Measurements from ENCODE around the gene CACNA1A.
"Not testable (repeated sequence)": the region's sequence is repeated elsewhere in the genome, so short reads cannot be mapped to it uniquely, and the experiment has no call there.

CACNA1A gene

DNA sequence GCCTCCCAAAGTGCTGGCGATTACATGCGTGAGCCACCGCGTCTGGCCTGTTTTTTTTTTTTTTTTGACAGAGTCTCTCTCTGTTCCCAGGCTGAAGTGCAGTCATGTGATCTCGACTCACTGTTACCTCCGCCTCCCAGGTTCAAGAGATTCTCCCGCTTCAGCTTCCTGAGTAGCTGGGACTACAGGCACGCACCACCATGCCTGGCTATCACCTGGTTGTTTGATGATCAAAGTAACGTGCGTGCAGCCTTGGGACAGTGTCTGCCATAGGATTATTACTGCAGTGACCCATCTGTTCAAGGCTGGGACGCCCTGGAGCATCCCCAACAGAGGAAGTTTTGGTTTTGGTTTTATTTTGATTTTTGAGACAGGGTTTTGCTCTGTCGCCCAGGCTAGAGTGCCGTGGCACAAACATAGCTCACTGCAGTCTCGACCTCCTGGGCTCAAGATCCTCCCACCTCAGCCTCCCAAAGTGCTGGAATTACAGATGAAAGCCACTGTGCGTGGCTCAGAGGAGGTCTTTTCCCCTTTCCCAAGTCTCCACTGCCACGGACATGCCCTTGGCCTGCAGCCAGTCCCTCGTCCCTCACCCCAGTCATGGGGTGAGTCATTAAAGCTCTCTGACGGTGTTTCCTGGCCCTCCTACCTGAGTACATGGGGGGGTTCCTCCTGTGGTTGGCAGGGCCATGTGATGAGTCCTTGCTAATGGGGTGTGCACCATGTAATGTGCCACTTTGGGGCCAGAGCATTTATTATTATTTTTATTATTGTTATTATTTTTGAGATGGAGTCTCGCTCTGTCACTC lies 290.5 kb downstream of the CACNA1A start:
- DNase-seq = no peak

DNA sequence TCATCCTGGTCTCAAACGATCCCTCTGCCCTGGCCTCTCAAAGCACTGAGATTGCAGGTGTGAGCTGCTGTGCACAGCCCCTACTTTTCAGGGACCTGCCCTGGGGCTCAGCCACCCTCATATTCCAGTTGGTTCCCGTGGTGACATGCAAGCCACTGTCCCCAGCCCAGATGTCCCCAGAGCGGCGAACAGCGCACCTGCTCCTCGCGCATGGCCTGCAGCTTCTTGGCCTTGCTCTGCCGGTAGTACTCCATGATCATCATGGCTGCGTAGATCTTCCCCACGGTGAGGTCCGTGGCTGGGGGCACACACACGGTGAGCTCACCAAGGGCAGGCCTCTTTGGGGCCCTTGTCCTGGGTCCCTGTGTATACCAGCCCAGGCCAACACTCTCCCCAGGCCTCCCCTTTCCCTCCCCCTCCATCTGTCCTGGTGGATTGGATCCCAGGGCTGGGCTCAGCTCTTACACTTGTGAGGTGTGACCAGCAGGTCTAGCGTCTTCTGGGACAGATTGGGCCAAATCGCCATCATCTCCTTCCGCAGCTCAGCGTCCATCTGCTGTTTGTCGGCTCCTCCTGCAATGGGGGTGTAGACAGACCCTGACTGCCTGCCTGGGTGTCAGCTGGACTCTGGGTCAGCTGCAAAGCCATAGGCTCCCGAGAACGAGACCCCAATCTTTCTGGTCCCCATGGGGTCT lies 292.1 kb downstream of the CACNA1A start:
- no peak for DNase-seq

DNA sequence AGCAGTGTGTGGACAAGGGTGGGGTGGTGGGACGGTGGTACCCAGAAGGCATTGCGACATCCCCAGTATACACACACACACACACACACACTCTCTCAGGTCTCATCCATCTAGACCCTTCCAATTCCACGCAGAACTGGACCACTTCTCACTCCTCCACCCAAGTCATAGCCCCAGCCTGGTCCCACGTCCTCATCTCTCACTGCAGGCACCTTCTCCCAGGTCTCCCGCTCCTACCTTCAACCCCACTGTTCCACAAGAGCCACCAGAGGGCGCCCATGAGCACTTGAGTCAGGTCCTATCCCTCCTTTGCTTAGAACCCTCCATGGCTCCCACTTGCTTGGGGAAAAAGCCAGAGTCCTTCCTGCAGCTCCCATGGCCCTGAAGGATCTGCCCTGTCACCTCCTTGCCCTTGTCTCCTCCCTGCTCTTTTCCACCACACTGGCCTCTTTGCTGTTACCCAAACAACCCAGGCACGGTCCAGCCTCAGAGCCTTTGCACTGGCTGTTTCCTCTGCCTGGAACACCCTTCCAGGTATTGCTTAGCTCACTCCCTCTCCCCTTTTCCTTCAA lies 293.4 kb downstream of the CACNA1A start:
- peak; percentile 40 for DNase-seq

DNA sequence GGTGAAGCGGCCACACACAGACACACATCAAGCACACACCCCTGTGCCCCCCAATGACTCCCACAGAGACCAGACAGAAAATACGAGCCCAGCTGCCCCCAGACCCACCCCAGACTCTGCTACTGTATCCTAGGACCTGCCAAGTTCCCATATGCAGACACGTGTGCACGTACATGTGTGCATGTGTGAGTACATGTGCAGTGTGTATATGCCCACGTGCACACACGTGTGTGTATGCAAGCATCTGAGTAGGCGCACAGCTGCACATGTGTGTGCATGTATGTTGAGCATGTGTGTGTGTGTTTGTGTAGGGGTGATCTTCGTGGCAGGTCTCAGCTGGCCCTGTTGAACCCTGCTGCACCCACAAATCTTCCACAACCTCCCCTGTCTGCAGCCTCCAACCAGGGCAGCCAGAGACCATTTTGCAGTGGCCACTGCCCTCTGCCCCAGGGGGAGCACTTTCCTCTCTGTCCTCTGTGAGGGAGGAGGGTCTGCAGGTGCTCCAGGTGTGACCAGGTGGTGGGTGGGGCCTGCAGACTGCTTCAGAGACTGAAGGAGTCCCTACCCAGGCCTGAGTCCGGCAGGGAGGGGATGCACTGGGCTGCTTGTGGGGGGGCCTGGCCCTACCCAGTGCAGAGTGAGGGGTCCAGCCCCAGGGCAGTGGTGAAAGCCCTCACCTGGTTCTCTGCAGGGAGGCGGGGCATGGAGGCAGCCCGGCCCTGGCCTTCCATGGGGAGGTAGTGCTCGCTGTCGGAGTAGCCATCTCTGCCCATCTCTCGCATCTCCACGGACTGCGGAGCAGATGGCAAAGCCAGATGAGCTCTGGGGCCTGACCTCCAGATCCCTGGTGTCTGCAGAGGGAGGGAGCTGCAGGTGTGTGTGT lies 294.6 kb downstream of the CACNA1A start:
- DNase-seq = no peak

DNA sequence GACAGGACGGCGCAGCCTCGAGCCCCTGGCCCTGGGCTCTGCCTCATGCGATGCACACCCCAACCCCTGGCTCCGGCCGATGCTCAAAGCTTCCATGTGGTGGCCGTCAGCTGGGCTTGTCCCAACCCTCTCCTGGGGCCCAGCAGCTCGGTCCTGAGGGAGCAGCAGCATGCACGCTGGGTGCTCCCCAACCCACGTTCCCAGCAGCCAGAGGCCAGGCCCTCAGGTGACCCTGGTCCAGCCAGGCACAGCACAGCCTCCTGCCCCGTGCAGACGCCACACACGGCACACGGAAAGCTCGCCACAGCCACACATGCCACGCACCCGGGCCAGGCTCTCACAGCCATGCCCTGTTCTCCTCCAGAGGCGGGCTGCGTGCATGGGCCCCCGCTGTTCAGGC lies 295.3 kb downstream of the CACNA1A start:
- DNase-seq = no peak

DNA sequence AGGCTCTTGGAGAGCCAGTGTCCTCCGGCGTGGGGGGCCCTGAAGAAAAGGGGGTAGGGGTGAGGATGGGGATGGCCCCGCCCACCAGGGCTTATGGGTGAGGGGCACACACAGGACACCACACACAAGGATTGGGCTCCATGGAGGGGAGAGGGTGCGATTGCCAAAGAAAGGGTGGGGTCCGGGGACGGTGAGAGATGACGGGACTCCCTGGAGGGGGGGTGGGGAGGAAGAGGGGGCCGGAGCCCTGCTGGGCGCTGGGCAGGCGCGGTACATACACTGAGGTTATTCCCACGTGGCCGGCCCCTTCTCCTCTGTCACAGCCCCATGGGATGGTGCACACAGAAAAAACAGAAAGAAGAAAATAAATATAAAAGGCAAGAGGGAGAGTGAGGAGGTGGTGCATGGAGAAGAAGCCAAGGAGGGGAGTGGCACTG lies 295.9 kb downstream of the CACNA1A start:
- no peak for DNase-seq

DNA sequence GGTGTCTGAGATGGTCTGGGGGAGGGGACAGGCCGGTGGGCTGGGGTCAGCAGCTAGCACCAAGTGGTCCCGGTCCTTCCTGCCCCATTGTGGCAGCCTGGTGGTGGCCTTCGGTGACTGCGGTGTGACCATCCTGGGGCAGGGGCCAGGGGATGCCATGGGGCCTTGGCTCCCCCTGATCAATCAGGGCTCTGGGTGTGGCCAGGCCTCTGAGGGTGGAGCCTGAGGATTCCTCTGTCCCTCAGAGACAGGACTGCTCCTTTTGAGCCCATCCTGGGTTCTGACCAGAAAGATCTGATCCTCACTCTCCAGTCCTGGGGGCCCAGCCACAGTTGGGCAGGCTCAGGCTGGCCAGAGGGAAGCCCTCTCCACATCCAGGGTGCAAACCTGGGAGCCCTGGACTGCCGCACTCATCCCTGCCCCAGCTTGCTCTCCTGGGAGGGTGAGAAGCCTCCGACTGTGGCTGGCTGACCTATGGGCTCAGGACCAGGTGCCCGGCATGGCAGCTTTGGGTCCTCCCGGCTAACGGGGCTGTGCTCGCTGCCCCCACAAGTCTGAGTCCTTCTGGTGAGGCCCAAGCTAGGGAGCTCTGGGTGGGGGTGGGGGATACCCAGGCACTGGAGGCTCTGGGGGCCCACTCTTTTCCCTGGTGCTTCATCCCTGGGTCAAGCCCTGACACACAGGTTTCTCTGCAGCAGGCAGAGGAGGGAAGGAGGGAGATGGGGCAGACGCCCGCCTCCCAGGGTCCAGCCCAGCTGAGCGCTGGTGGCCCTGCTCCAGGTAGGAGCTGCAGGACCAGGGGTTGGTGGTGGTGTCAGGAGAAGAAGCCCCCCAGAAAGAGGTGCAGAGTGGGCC lies 296.6 kb downstream of the CACNA1A start:
- DNase-seq = no peak

DNA sequence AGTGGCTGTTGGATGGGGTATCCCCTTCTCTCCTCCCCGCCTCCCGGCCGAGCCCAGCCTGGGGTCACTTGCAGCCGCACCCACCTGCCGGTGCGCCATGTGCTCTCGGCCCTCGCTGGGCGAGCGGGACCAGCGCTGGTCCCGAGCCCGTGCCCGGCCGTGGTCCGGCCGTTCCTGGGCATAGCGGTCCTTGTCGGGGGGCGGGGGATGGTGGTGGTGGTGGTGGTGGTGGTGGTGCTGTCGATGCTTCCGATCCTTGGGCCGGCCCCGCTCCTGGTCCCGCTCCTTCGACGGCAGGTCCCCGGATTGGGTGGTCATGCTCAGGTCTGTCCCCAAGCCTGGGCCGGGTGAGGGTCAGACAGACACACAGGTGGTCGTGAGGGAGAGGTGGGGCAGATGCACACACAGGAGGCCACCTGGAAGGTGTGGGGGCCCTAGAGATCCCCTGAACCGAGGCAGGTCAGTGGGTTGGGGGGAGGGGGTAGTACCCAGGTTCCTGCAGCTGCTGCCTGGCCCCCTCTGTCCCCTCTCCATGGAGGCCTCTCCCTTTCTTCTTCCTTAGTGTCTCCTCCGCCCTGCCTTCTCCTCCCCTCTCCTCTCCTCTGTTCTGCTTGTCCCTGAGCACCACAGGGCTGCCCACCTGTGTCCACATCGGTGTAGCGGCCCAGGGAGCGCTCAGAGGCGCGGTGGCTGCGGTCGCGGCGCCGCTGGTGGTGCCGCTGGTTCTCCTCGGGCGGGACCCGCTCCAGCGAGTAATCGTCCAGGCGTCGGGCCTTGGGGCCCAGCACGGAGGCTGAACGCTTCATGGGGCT lies 297.4 kb downstream of the CACNA1A start:
- DNase-seq = no peak

DNA sequence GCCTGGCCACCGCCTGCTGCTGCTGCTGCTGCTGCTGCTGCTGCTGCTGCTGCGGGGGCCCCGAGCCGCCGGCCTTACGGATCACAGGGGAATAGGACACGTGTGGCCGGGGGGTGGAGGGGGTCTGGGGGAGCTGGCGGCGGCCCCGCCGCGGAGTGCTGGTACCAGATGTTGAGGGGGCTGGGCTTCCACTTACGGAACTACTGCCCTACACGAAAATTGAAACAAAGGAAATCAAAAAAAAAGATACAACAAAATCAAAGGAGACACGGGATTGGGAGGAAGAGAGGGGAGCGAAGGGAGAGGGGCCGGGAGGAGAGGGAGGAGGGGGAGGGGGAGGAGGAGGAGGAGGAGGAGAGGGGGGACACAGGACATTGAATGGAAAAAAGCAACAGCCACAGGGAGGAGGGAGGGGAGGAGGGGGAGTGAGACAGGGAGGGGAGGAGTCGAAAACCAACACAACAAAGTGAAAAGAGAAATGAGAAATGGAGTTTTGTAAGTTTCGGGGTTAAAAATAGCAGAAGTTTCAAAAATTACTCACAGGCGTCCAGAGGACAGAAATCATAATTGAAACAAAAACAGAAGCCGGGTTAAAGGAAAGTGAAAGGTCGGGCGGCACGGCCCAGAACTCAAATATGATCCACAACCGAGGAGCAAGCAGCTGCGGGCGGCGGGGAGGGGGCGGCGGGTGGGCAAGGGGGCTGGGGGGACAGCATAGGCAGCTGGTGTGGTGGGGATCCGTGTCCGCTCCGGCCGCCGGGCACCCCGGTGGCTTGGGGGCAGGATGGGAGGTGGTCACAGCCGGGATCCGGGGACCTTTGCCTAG lies 298.2 kb downstream of the CACNA1A start:
- no peak for DNase-seq

DNA sequence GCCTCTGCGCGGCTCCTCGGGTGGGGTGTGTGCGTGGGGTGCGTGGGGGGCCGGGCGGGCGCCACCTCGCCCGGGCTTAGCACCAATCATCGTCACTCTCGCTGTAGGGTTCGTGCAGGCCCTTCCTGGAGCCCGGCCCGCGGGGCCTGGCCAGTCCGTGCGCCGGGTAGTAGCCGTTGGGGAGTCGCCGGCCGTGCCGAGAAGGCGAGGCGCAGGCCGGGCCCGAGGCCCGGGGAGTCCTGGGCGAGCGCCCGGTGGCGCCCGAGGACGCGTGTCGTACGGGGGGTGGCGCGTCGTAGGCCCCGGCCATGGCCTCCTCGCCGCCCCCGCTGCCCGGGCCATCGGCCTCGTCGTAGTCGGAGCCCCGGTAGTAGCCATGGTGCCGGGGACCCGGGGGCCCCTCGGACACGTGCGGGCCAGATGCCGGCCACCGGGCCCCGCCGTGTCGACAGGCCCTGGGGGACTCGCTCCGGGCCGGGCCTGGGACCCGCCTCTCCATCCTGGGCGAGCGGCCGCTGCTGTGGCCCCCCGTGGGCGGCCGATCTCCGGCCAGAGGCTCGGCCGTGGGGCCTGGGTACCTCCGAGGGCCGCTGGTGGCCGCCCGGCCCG lies 298.9 kb downstream of the CACNA1A start:
- DNase-seq = no peak

DNA sequence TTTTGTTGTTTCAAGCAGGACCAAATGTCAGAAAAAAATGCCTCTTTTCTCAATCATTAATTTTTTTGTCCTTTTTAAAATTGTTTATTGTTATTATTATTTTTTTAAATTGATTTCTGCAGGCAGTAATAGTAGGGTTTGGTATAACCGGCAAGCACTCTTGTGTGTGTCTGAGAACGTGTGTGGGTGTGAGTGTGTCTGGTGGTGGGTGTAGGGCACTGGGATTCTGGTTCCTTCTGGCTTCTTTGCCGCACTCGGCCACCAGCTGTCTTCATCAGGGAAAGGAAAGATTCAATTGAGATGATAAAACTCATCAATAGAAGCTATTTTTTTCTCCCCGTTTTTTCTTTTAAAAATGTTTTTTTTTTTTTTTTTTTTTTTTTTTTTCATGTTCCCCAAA lies 299.7 kb downstream of the CACNA1A start:
- no peak for DNase-seq

DNA sequence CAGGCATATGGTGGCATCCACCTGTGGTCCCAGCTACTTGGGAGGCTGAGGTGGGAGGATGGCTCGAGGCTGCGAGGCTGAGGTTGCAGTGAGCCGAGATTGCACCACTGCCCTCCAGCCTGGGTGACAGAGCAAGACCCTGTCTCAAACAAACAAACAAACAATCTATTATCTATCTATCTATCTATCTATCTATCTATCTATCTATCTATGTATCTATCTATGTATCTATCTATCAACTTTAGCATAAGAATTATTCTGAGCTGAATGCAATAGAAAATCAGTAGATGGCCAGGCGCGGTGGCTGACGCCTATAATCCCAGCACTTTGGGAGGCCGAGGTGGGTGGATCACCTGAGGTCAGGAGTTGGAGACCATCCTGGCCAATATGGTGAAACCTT lies 304.2 kb downstream of the CACNA1A start:
- not testable (repeated sequence) for DNase-seq

DNA sequence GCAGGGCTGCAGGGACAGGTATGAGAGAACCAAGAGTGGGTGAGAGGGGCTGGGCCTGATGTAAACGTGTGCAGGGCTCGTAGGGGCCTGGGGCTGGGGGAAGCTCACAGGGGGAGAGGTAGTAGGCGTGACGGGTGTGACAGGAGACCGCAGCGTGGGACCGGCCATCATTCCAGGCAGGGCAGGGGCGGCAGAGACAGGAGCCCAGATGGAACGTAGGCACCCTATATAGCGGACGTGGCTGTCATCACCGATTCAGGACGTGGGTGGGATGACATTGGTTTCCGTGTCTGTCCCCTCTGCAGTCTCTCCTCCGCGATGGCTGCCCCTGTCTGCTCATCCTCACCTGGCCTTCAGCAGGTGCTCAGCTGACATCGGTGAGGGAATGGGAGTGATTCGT lies 307.6 kb downstream of the CACNA1A start:
- DNase-seq = no peak

DNA sequence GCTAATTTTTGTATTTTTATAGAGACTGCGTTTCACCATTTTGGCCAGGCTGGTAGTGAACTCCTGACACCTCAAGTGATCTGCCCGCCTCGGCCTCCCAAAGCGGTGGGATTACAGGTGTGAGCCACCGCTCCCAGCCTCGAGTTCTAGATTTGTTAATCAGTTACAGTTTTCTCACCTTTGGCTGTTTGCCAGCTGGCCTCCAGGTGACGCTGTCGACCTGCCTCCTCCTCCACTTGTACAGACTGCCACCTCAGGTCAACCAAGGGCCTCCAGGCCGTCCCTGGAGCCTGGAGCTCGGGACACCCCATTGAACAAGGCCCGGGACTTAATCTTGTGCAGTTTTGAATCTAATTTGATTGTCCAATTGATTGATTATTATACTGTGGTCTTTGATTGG lies 310.6 kb downstream of the CACNA1A start:
- DNase-seq = no peak

DNA sequence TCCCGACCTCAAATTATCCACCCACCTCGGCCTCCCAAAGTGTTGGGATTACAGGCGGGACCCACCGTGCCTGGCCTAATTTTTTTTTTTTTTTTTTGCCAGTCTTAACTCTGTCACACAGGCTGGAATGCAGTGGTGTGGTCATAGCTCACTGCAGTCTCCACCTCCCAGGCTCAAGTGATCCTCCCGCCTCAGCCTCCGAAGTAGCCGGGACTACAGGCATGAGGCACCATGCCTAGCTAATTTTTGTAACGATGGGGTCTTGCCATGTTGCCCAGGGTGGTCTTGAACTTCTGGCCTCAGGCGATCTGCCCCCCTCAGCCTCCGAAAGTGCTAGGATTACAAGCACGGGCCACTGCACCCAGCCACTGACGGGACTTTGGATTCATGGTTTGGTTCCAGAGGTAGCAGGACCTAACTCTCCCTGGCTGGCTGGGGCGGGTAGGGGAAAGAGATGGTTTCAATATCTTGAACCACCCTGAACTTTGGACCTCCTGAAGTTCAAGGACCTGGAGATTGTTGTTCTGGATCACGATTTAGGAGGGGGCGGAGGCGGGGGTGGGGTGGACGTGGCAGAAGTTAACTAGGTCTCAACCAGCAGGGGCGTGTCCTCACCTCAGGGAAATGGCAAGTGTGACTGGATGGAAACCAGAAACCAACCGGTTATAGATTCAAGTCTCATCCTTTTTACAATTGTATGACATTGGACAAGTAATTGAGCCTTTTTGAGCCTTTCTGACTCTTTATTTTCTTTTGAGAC lies 315.3 kb downstream of the CACNA1A start:
- no peak for DNase-seq

DNA sequence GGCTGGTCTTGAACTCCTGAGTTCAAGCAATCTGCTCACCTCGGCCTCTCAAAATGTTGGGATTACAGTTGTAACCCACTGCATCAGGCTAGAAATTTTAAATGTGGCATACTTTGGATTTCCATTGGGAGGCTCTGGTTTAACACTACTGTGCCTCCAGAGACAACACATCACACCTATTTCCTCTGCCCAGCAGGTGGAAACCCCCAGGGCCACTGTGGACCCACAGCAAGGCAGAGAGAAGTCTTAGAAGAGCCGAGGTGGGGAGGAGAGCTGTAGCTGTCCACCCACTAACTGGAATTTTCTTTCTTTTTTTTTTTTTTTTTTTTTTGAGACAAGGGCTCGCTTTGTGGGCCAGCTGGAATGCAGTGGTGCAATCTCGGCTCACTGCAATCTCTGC lies 316.7 kb downstream of the CACNA1A start:
- no peak for DNase-seq

DNA sequence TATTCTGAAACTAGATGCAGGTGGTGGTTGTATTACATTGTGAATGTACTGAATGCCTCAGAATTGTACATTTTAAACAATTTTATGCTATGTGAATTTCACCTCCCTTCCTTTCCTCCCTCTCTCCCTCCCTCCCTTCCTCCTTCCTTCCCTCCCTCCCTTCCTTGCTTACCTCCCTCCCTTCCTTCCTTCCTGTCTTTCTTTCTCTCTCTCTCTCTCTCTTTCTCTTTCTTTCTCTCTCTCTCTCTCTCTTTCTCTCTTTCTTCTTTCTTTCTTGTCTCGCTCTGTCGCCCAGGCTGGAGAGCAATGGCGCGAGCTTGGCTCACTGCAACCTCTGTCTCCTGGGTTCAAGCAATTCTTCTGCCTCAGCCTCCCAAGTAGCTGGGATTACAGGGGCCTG lies 318.9 kb downstream of the CACNA1A start:
- DNase-seq = no peak

DNA sequence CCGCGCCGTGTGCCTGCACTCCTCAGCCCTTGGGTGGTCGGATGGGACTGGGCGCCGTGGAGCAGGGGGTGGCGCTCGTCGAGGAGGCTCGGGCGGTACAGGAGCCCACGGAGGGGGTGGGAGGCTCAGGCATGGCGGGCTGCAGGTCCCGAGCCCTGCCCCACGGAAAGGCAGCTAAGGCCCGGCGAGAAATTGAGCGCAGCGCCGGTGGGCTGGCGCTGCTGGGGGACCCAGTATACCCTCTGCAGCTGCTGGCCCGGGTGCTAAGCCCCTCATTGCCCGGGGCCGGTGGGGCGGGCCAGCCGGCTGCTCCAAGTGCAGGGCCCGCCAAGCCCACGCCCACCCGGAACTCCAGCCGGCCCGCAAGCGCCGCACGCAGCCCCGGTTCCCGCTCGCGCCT lies 319.6 kb downstream of the CACNA1A start:
- DNase-seq = not testable (repeated sequence)
